ENCODE results near the gene GPN1. TPM values are rescaled to one million over a fixed set of nuclear protein-coding genes. Genes with fewer than 3 reads are reported as not detected.
A peak's percentile ranks its signal among the peaks of the same experiment; 100 is the strongest.

Gene GPN1
- total RNA-seq, 3 donors from 2014 or later (not counting 1 experiment from before 2014, with no cell fraction given): 31.5 to 36.1 (median 34.9) TPM

- H3K4me1 ChIP-seq (ENCODE audit: control insufficient read depth, insufficient read depth, low read length): peaks cover 22% of the 10 kb centered on the region
- 88% methylated on average over 15 of the region's 16 CpGs for WGBS (ENCODE audit: insufficient coverage)
- Mint-ChIP-seq H3K9me3 (no peaks in the 10 kb centered on the region), H3K4me1 (peaks cover 37 to 39% of the 10 kb centered on the region in 2 donors), H3K27ac (peak overlapping the region; percentile 99), H3K4me3 (peak overlapping the region; percentile 99), H3K27me3 (ENCODE audit: low read depth in 2 of 2) (no peaks in the 10 kb centered on the region), H3K36me3 (peaks cover 20% of the 10 kb centered on the region)
- no peaks in the 10 kb centered on the region for H3K9me3 ChIP-seq (ENCODE audit: control insufficient read depth, insufficient read depth, low read length)
- peak overlapping the region; percentile 94 for H3K4me3 ChIP-seq (ENCODE audit: low read length)
- no peaks in the 10 kb centered on the region for H3K27me3 ChIP-seq (ENCODE audit: control insufficient read depth, insufficient read depth, low read length)
- peaks cover 42% of the 10 kb centered on the region for H3K36me3 ChIP-seq (ENCODE audit: control insufficient read depth, insufficient read depth, low read length)
- DNase-seq (no peak), ATAC-seq (no peak)
- no peak overlapping the region for H3K27ac ChIP-seq (ENCODE audit: low read length)
- TF ChIP-seq CTCF (IDR thresholded peaks at IDR 0.05): no peak
- intact Hi-C loops (cut with micrococcal nuclease): loop anchor here (5.0 kb wide), 1 partner anchor 37 kb away; the partner anchor contains the start of genes CCDC121 and GPN1
Observed at GRCh38 chr2:27664622-27665363, 35.9 kb downstream of the GPN1 start.

- no peak for ATAC-seq
Observed at GRCh38 chr2:27667446-27667845, 38.6 kb downstream of the GPN1 start.

GRCh38 chr2:27671235-27671634, 42.4 kb downstream of the GPN1 start:
- Histone ChIP-seq H3K9me3 (ENCODE audit: control insufficient read depth, insufficient read depth, low read length) (no peaks in the 10 kb centered on the region), H3K27ac (ENCODE audit: low read length) (no peak overlapping the region), H3K36me3 (ENCODE audit: control insufficient read depth, insufficient read depth, low read length) (peaks cover 52% of the 10 kb centered on the region), H3K4me3 (ENCODE audit: low read length) (no peak overlapping the region), H3K27me3 (ENCODE audit: control insufficient read depth, insufficient read depth, low read length) (no peaks in the 10 kb centered on the region), H3K4me1 (ENCODE audit: control insufficient read depth, insufficient read depth, low read length) (no peaks in the 10 kb centered on the region)
- H3K4me1 Mint-ChIP-seq: peaks cover 5 to 10% of the 10 kb centered on the region in 2 donors
- no peak for DNase-seq
- no peak for ATAC-seq
- no peaks in the 10 kb centered on the region for H3K27me3 Mint-ChIP-seq (ENCODE audit: low read depth in 2 of 2)
- H3K36me3 Mint-ChIP-seq: peaks cover 28% of the 10 kb centered on the region
- no peak for TF ChIP-seq CTCF (IDR thresholded peaks at IDR 0.05)
- 87% methylated on average over 3 of the region's 4 CpGs for WGBS (ENCODE audit: insufficient coverage)
- no peak overlapping the region for H3K27ac Mint-ChIP-seq
- H3K4me3 Mint-ChIP-seq: no peak overlapping the region
- no peaks in the 10 kb centered on the region for H3K9me3 Mint-ChIP-seq
- intact Hi-C loops (cut with micrococcal nuclease): no loop called here

More at GRCh38 chr2:27667446-27667845, 38.6 kb downstream of the GPN1 start:
- peaks cover 34% of the 10 kb centered on the region for H3K36me3 ChIP-seq (ENCODE audit: control insufficient read depth, insufficient read depth, low read length)
- Mint-ChIP-seq H3K4me1 (peaks cover 23 to 35% of the 10 kb centered on the region in 2 donors), H3K27ac (no peak overlapping the region), H3K27me3 (ENCODE audit: low read depth in 2 of 2) (no peaks in the 10 kb centered on the region), H3K9me3 (no peaks in the 10 kb centered on the region), H3K36me3 (peaks cover 21% of the 10 kb centered on the region), H3K4me3 (no peak overlapping the region)
- no CpG with 5 or more reads among the region's 1 CpG for WGBS (ENCODE audit: insufficient coverage)
- no peaks in the 10 kb centered on the region for H3K9me3 ChIP-seq (ENCODE audit: control insufficient read depth, insufficient read depth, low read length)
- H3K27ac ChIP-seq (ENCODE audit: low read length): no peak overlapping the region
- H3K27me3 ChIP-seq (ENCODE audit: control insufficient read depth, insufficient read depth, low read length): no peaks in the 10 kb centered on the region
- no peak overlapping the region for H3K4me3 ChIP-seq (ENCODE audit: low read length)
- DNase-seq: no peak
- no peak for TF ChIP-seq CTCF (IDR thresholded peaks at IDR 0.05)
- peaks cover 20% of the 10 kb centered on the region for H3K4me1 ChIP-seq (ENCODE audit: control insufficient read depth, insufficient read depth, low read length)
- intact Hi-C loops (cut with micrococcal nuclease): no loop called here
